HCT116 (cell line): Measurements from ENCODE around the gene HCFC1. TPM values are rescaled to one million over a fixed set of nuclear protein-coding genes. Genes with fewer than 3 reads are reported as not detected.

ENCODE experiments used
- ATAC-seq: fragments of 200-7000 bp; cut with Tn5 transposase; 2 replicates; pipeline ENCODE4 v1.9.1; 2020; ENCODE audit warnings: mild to moderate bottlenecking, moderate library complexity
- BruUV-seq: library from RNA; stranded (reverse); fragments of 400-500 nt; replicated peaks from 2 replicates; lab custom pipeline; 2021; lab: Mats Ljungman, UMichigan
- CTCF ChIA-PET: fragments of 300-600 bp; sonication (Branson Sonifier 250); formaldehyde crosslinking; loops from one replicate; lab custom pipeline; 2021; ENCODE audit warnings: antibody characterized with exemption; lab: Charles Lee
- POLR2A ChIA-PET: fragments of 300-600, 350-600 bp; sonication (Branson Sonifier 250); formaldehyde crosslinking; loops from one replicate; lab custom pipeline; 2021; ENCODE audit warnings: antibody characterized with exemption; lab: Charles Lee
- RAD21 ChIA-PET, 2 experiments: fragments of 300-600 bp; sonication (Branson Sonifier 250); formaldehyde crosslinking; loops; one replicate each; lab custom pipeline; 2023; ENCODE audit warnings: low total read pairs in 2 of 2; ENCODE audit not compliant: uncharacterized antibody in 2 of 2, unreplicated experiment in 2 of 2, low non-redundant PET in 1 of 2; lab: Charles Lee
- DNase-seq: peaks from one replicate; pipeline ENCODE4 v3.0.0-alpha.2; 2010; ENCODE audit warnings: low read depth, low spot score
- H2AFZ ChIP-seq: fragments of 200-600 bp; shearing (Covaris generic), sonication (generic); 2 replicates; pipeline ENCODE4 v1.6.1; 2017; ENCODE audit warnings: low read depth, mixed run types, mixed read lengths, antibody characterized with exemption, low read length; ENCODE audit not compliant: poor library complexity, severe bottlenecking
- H3K27ac ChIP-seq: 2 replicates; pipeline ENCODE4 v1.5.1; 2012; ENCODE audit warnings: low read depth, low read length
- H3K27me3 ChIP-seq: fragments of 200-600 bp; sonication (generic); 2 replicates; pipeline ENCODE4 v1.6.1; 2016; ENCODE audit warnings: mixed run types, low read length, mixed read lengths; ENCODE audit not compliant: insufficient read depth
- H3K36me3 ChIP-seq, 2 experiments: fragments of 200-500 bp in 1 of 2; fragments of 200-600 bp in 1 of 2; sonication (Bioruptor generic) in 1 of 2; sonication (generic) in 1 of 2; 2 replicates each; pipeline versions ENCODE4 v1.5.1 to v1.6.1; 2014 to 2016; ENCODE audit warnings: low read length in 2 of 2, inconsistent platforms in 1 of 2, mixed read lengths in 1 of 2, mixed run types in 1 of 2; ENCODE audit not compliant: insufficient read depth in 2 of 2, control insufficient read depth in 1 of 2
- H3K4me1 ChIP-seq, 2 experiments: fragments of 200-600 bp in 1 of 2; sonication (generic) in 1 of 2; 2 replicates each; pipeline versions ENCODE4 v1.5.1 to v1.6.1; 2012 to 2017; ENCODE audit warnings: low read length in 2 of 2, inconsistent platforms in 1 of 2, mild to moderate bottlenecking in 1 of 2, mixed read lengths in 1 of 2, mixed run types in 1 of 2, moderate library complexity in 1 of 2; ENCODE audit not compliant: insufficient read depth in 2 of 2, control insufficient read depth in 1 of 2
- H3K4me2 ChIP-seq: fragments of 200-600 bp; sonication (generic); 2 replicates; pipeline ENCODE4 v1.6.1; 2017; ENCODE audit warnings: mixed run types, low read length, mixed read lengths
- H3K4me3 ChIP-seq, 2 experiments: fragments of 200-600 bp in 1 of 2; sonication (generic) in 1 of 2; replicated peaks in 1 of 2; 2 replicates each; pipeline ENCODE4 v1.5.1; 2011 to 2016; ENCODE audit warnings: low read length in 2 of 2, control low read depth in 1 of 2, low read depth in 1 of 2, mild to moderate bottlenecking in 1 of 2, mixed read lengths in 1 of 2, mixed run types in 1 of 2
- H3K79me2 ChIP-seq: fragments of 200-600 bp; sonication (generic); 2 replicates; pipeline ENCODE4 v1.6.1; 2017; ENCODE audit warnings: mild to moderate bottlenecking, mixed run types, low read length, moderate library complexity, mixed read lengths; ENCODE audit not compliant: insufficient read depth
- H3K9ac ChIP-seq: fragments of 200-600 bp; sonication (generic); 2 replicates; pipeline ENCODE4 v1.6.1; 2016; ENCODE audit warnings: low read length, mixed read lengths
- H3K9me2 ChIP-seq: fragments of 200-600 bp; sonication (generic), shearing (Covaris generic); 2 replicates; pipeline ENCODE4 v1.6.1; 2017; ENCODE audit warnings: mixed run types, mild to moderate bottlenecking, moderate library complexity; ENCODE audit not compliant: insufficient read depth
- H3K9me3 ChIP-seq, 2 experiments: fragments of 200-500 bp in 1 of 2; fragments of 200-600 bp in 1 of 2; sonication (Bioruptor generic) in 1 of 2; sonication (generic) in 1 of 2; 2 replicates each; pipeline ENCODE4 v1.6.1; 2014 to 2017; ENCODE audit warnings: low read length in 2 of 2, mixed read lengths in 2 of 2, inconsistent platforms in 1 of 2, low read depth in 1 of 2, mild to moderate bottlenecking in 1 of 2, mixed run types in 1 of 2, moderate library complexity in 1 of 2; ENCODE audit not compliant: control insufficient read depth in 1 of 2, insufficient read depth in 1 of 2
- H4K20me1 ChIP-seq: fragments of 200-600 bp; sonication (generic), shearing (Covaris generic); 2 replicates; pipeline ENCODE4 v1.6.1; 2017; ENCODE audit warnings: mixed run types, mild to moderate bottlenecking, moderate library complexity; ENCODE audit not compliant: insufficient read depth
- ATF3 ChIP-seq: IDR thresholded peaks from 2 replicates; pipeline ENCODE4 v1.6.1; 2012
- CEBPB ChIP-seq: IDR thresholded peaks from 2 replicates; pipeline ENCODE4 v1.6.1; 2012; ENCODE audit warnings: low read depth
- EGR1 ChIP-seq: IDR thresholded peaks from 2 replicates; pipeline ENCODE4 v1.6.1; 2012; ENCODE audit warnings: low read depth
- EZH2phosphoT487 ChIP-seq: fragments of 200-600 bp; IDR thresholded peaks from 2 replicates; pipeline ENCODE4 v1.6.1; 2018; ENCODE audit warnings: antibody characterized with exemption, borderline replicate concordance
- JUND ChIP-seq: IDR thresholded peaks from 2 replicates; pipeline ENCODE4 v1.6.1; 2012
- MAX ChIP-seq: IDR thresholded peaks from 2 replicates; pipeline ENCODE4 v1.6.1; 2012
- POLR2AphosphoS5 ChIP-seq: IDR thresholded peaks from 2 replicates; pipeline ENCODE4 v1.6.1; 2011; ENCODE audit warnings: mild to moderate bottlenecking, low read depth, low read length, moderate library complexity
- SRF ChIP-seq: IDR thresholded peaks from 2 replicates; pipeline ENCODE4 v1.6.1; 2012; ENCODE audit warnings: low read depth
- TCF7L2 ChIP-seq: IDR thresholded peaks from 2 replicates; pipeline ENCODE4 v1.7.0; 2011; ENCODE audit warnings: borderline replicate concordance, inconsistent platforms; ENCODE audit not compliant: insufficient read depth, insufficient read length; ENCODE audit errors: extremely low read depth
- YY1 ChIP-seq: IDR thresholded peaks from 2 replicates; pipeline ENCODE4 v1.6.1; 2011; ENCODE audit warnings: low read length, low read depth, moderate library complexity, mild to moderate bottlenecking; ENCODE audit not compliant: insufficient replicate concordance; ENCODE audit errors: extremely low read depth
- intact Hi-C: fragments of 100-400 bp; cut with micrococcal nuclease; formaldehyde crosslinking; loops from 2 replicates; pipeline ENCODE4 v1.10.0; 2022
- total RNA-seq: library from RNA; stranded (reverse); gene quantifications from one replicate; pipeline ENCODE4 v1.2.1, GENCODE V29; 2021; ENCODE audit not compliant: unreplicated experiment
- TF ChIP-seq, protein P1 (sequence below): IDR thresholded peaks from 2 replicates; pipeline ENCODE4 v1.6.1; 2012; ENCODE audit warnings: low read depth
- TF ChIP-seq, protein P2 (sequence below): IDR thresholded peaks from 2 replicates; pipeline ENCODE4 v1.6.1; 2011; ENCODE audit warnings: mild to moderate bottlenecking, low read length, moderate library complexity; ENCODE audit not compliant: insufficient replicate concordance; ENCODE audit errors: extremely low read depth

Gene HCFC1
- total RNA-seq, 1 experiment from 2014 or later, result 72.8 TPM

DNA sequence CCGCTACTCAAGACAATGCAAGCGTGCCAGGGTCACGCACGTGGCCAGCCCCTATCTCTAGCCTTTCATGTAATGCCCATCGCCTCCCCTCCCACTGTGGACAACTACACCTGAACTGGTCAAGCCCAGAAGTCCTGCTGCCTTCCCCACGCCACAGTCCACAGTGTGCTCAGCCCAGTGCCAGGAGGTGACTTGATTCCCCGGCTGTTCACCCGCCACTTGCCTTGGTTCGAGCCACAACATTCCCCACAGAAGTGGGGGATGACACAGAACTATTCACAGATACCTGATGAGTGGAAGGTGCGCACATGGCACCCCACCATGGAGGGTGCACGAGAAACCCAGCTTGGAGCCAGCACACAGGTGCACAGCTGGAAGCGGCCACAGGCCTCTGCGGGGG is 52.3 kb downstream of the HCFC1 start:
- Histone ChIP-seq H4K20me1 (no peaks in the 10 kb centered on the region), H3K4me3 (no peak overlapping the region), H3K27ac (no peak overlapping the region), H3K9me3 (no peaks in the 10 kb centered on the region), H3K27me3 (no peaks in the 10 kb centered on the region), H2AFZ (no peak overlapping the region), H3K79me2 (peaks cover 12% of the 10 kb centered on the region; the same call in 1 of the 2 replicates), H3K4me2 (no peak overlapping the region), H3K9ac (no peak overlapping the region), H3K36me3 (peaks cover 3 to 5% of the 10 kb centered on the region in 2 experiments; a peak in 2 of 4 replicates), H3K9me2 (no peaks in the 10 kb centered on the region), H3K4me1 (peaks cover 0 to 2% of the 10 kb centered on the region in 2 experiments; a peak in 2 of 4 replicates)
- intact Hi-C loops, result no loop called here
- ChIA-PET POLR2A (no interaction called here), RAD21 (no interaction called here), CTCF (no interaction called here)
- ATAC-seq, result no peak
- no TSS peak for BruUV-seq
- DNase-seq, result no peak
- TF ChIP-seq YY1, result no peak
- TF ChIP-seq EGR1, result no peak
- TF ChIP-seq POLR2AphosphoS5, result no peak
- no peak for TF ChIP-seq JUND
- TF ChIP-seq ATF3, result no peak
- TF ChIP-seq, protein P1, sequence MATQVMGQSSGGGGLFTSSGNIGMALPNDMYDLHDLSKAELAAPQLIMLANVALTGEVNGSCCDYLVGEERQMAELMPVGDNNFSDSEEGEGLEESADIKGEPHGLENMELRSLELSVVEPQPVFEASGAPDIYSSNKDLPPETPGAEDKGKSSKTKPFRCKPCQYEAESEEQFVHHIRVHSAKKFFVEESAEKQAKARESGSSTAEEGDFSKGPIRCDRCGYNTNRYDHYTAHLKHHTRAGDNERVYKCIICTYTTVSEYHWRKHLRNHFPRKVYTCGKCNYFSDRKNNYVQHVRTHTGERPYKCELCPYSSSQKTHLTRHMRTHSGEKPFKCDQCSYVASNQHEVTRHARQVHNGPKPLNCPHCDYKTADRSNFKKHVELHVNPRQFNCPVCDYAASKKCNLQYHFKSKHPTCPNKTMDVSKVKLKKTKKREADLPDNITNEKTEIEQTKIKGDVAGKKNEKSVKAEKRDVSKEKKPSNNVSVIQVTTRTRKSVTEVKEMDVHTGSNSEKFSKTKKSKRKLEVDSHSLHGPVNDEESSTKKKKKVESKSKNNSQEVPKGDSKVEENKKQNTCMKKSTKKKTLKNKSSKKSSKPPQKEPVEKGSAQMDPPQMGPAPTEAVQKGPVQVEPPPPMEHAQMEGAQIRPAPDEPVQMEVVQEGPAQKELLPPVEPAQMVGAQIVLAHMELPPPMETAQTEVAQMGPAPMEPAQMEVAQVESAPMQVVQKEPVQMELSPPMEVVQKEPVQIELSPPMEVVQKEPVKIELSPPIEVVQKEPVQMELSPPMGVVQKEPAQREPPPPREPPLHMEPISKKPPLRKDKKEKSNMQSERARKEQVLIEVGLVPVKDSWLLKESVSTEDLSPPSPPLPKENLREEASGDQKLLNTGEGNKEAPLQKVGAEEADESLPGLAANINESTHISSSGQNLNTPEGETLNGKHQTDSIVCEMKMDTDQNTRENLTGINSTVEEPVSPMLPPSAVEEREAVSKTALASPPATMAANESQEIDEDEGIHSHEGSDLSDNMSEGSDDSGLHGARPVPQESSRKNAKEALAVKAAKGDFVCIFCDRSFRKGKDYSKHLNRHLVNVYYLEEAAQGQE, result no peak
- TF ChIP-seq, protein P2, sequence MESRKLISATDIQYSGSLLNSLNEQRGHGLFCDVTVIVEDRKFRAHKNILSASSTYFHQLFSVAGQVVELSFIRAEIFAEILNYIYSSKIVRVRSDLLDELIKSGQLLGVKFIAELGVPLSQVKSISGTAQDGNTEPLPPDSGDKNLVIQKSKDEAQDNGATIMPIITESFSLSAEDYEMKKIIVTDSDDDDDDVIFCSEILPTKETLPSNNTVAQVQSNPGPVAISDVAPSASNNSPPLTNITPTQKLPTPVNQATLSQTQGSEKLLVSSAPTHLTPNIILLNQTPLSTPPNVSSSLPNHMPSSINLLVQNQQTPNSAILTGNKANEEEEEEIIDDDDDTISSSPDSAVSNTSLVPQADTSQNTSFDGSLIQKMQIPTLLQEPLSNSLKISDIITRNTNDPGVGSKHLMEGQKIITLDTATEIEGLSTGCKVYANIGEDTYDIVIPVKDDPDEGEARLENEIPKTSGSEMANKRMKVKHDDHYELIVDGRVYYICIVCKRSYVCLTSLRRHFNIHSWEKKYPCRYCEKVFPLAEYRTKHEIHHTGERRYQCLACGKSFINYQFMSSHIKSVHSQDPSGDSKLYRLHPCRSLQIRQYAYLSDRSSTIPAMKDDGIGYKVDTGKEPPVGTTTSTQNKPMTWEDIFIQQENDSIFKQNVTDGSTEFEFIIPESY, result no peak
- TF ChIP-seq CEBPB, result no peak
- no peak for TF ChIP-seq EZH2phosphoT487
- TF ChIP-seq SRF, result no peak
- TF ChIP-seq MAX, result no peak
- no peak for TF ChIP-seq TCF7L2
